Measurements from ENCODE around the gene RPS19BP1. TPM values are rescaled to one million over a fixed set of nuclear protein-coding genes. Genes with fewer than 3 reads are reported as not detected.

Gene RPS19BP1
- total RNA-seq, 2 experiments from 2014 or later, result 66.5 to 71.4 TPM

- no peaks in the 10 kb centered on the region for H3K4me1 Mint-ChIP-seq
- no peaks in the 10 kb centered on the region for H3K9me3 Mint-ChIP-seq
- POLR2A ChIA-PET, result no interaction called here
- peaks cover 56% of the 10 kb centered on the region for H3K27me3 Mint-ChIP-seq
- H3K27ac Mint-ChIP-seq, result no peak overlapping the region
- H3K4me3 Mint-ChIP-seq, result no peak overlapping the region
- ATAC-seq (ENCODE audit: low read depth) (no peak), DNase-seq (no peak)
- H3K36me3 Mint-ChIP-seq, result no peaks in the 10 kb centered on the region
Observed at GRCh38 chr22:39553429-39553828, 20.9 kb upstream of the RPS19BP1 start.

DNA sequence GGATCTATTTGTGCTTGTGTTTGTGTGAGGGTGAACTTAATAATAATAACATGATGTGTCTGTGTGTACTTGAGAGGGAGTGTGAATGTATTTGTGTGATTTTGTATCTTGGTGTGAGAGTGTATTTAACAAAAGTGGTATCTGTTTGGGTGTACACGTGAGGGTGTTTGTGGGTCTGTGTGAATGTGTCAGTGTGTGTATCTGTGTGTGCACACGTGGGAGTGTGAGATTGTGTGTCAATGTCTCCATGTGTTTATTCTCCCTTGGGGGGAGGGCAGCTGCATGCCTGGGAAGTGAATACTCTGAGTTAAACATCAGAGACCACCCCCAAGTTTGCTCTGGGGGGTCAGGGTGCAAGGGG is 15.0 kb upstream of the RPS19BP1 start:
- DNase-seq, result no peak
- no peak for ATAC-seq (ENCODE audit: low read depth)
- Mint-ChIP-seq H3K36me3 (no peaks in the 10 kb centered on the region), H3K27ac (no peak overlapping the region), H3K4me1 (peaks cover 16% of the 10 kb centered on the region), H3K4me3 (no peak overlapping the region), H3K27me3 (peaks cover 54% of the 10 kb centered on the region), H3K9me3 (no peaks in the 10 kb centered on the region)
- POLR2A ChIA-PET, result no interaction called here

GRCh38 chr22:39546889-39547586 is 14.5 kb upstream of the RPS19BP1 start:
- ATAC-seq (ENCODE audit: low read depth) (no peak), DNase-seq (no peak)
- Mint-ChIP-seq H3K36me3 (no peaks in the 10 kb centered on the region), H3K4me3 (no peak overlapping the region), H3K27ac (no peak overlapping the region), H3K27me3 (peaks cover 49% of the 10 kb centered on the region), H3K4me1 (peaks cover 17% of the 10 kb centered on the region), H3K9me3 (no peaks in the 10 kb centered on the region)
- POLR2A ChIA-PET, result no interaction called here

DNA sequence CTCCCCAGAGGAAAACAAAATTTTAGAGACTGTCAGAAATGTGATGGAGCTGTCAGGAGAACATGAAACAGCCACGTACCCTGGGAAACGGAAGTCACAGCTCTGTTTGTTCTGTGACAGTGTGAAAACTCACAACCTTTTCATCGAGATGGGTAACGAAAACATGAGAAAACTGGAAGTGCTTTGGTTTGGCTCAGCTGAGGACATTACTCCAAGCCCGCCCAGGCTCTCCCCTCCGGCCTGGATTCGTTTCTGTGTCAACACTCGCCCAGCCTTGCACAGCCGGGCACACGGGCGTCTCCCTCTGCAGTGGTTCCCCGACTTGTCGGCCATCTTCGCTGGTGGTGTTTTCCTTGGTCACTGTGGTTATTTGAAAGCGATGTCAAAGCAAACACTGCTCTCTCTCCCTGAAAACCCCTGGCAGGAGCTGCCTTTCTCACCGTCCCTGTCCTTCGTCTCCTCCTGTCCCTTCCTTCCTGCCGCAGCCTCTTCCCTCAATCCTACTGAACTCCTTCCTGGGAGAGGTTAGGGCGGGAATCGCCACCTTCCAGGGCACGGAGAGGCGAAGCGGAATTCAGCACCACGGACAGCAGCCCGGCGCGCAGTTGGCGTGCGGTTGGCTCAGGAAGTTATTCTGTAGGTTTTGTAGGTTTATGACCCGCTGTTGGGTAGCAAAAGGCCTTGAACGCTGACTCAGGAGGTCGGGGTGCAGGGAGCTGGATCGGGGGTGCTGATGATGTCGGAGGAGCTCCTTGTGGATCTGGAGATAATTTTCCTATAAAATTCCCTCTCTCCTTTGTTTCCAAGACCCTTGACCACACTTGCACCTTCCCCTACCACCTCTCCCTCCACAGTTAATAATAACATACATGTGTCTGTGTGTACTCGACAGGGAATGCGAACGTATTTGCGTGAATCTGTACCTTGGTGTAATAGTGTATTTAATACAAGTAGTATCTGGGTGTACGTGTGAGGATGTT is 13.1 kb upstream of the RPS19BP1 start:
- Mint-ChIP-seq H3K4me1 (peaks cover 17% of the 10 kb centered on the region), H3K27ac (no peak overlapping the region), H3K27me3 (peaks cover 41% of the 10 kb centered on the region), H3K36me3 (no peaks in the 10 kb centered on the region), H3K4me3 (no peak overlapping the region), H3K9me3 (no peaks in the 10 kb centered on the region)
- DNase-seq (peak; percentile 80), ATAC-seq (ENCODE audit: low read depth) (peak; percentile 65)
- POLR2A ChIA-PET, result interaction anchor here (1.5 kb wide), 1 partner anchor 498 kb away, joined by 4 read pairs; no protein-coding TSS in a partner anchor

DNA sequence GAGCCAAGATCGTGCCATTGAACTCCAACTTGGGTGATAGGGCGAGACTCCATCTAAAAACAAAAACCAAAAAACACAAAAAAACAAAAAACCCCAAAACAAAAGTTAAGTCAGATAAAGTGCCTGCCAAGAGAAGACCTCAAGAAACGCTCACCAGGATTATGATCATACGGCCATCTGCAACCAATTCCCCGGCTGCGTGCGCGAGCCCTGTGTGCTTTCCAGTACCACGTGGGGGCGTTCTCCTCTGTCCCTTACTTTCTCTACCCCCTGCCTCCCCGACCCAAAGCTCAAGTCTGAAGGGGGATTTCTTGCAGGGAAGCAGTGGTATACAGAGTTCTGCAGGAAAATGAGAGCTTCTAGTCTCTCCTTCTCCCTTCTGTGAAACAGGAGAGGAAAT is 10.5 kb upstream of the RPS19BP1 start:
- no peak overlapping the region for H3K4me3 Mint-ChIP-seq
- POLR2A ChIA-PET, result no interaction called here
- DNase-seq (peak; percentile 49), ATAC-seq (ENCODE audit: low read depth) (no peak)
- H3K36me3 Mint-ChIP-seq, result no peaks in the 10 kb centered on the region
- no peaks in the 10 kb centered on the region for H3K9me3 Mint-ChIP-seq
- H3K27me3 Mint-ChIP-seq, result peaks cover 28% of the 10 kb centered on the region
- no peak overlapping the region for H3K27ac Mint-ChIP-seq
- peaks cover 17% of the 10 kb centered on the region for H3K4me1 Mint-ChIP-seq

- POLR2A ChIA-PET, result no interaction called here
- Mint-ChIP-seq H3K36me3 (no peaks in the 10 kb centered on the region), H3K4me1 (peaks cover 8% of the 10 kb centered on the region), H3K27ac (no peak overlapping the region), H3K4me3 (no peak overlapping the region), H3K9me3 (no peaks in the 10 kb centered on the region), H3K27me3 (peaks cover 3% of the 10 kb centered on the region)
- no peak for DNase-seq
- no peak for ATAC-seq (ENCODE audit: low read depth)
Observed at GRCh38 chr22:39537975-39538374, 5.4 kb upstream of the RPS19BP1 start.

DNA sequence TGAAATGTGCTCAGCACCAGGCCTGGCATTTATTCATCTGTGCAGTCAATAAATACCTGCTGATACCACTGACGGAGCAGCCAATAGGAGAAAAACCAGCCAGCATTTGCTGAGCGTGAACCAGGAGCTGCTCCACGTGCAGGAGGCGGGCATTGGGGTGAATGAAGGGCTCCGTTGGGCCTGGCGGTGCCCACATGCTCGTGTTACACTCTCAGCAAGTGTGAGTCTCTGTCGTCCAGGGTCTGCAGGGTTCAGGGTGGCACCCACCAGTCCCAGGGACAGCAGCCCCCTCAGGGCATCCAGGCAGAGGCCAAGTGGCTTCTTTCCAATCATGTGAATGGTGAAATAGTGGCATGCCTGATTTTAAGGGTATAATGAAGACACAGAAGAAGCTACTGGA is 4.2 kb upstream of the RPS19BP1 start:
- no peak overlapping the region for H3K27ac Mint-ChIP-seq
- H3K4me1 Mint-ChIP-seq, result peaks cover 9% of the 10 kb centered on the region
- H3K9me3 Mint-ChIP-seq, result no peaks in the 10 kb centered on the region
- POLR2A ChIA-PET, result interaction anchor here (0.7 kb wide), 1 partner anchor 488 kb away, joined by 3 read pairs; no protein-coding TSS in a partner anchor
- peaks cover 2% of the 10 kb centered on the region for H3K36me3 Mint-ChIP-seq
- DNase-seq (no peak), ATAC-seq (ENCODE audit: low read depth) (no peak)
- no peaks in the 10 kb centered on the region for H3K27me3 Mint-ChIP-seq
- no peak overlapping the region for H3K4me3 Mint-ChIP-seq

DNA sequence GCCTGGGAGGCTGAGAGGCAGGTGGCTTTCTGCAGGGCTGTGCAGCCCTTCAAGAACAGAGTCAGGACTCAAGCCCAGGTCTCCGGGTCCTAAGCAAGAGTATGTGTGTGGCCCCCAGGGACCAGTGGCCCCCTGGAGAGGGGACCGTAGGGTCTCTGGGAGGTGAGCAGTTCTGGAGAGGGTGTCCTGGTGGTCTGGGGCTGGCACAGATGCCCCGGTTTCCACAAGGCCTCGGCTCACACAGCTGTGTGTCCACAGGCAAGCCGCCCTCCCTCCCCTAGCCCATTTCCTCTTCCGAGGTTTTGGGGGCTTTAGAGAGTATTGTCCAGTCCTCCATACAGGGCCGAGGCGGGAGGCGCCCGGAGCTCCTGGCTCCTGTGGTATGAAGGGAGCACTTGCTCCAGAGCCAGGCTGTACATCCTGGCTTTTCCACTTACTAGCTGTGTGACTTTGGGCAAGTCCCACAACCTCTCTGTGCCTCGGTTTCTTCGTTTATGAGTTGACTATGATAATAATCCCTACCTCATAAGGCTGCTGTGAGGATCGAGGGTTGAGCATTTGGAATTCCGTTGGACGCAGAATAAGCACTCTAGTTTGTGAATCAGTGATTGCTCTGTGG is 3.4 kb upstream of the RPS19BP1 start:
- DNase-seq (no peak), ATAC-seq (ENCODE audit: low read depth) (no peak)
- peaks cover 16% of the 10 kb centered on the region for H3K4me1 Mint-ChIP-seq
- H3K36me3 Mint-ChIP-seq, result peaks cover 2% of the 10 kb centered on the region
- no peak overlapping the region for H3K27ac Mint-ChIP-seq
- no peaks in the 10 kb centered on the region for H3K27me3 Mint-ChIP-seq
- no peaks in the 10 kb centered on the region for H3K9me3 Mint-ChIP-seq
- no peak overlapping the region for H3K4me3 Mint-ChIP-seq
- POLR2A ChIA-PET, result interaction anchor here (0.6 to 0.7 kb wide), 2 partner anchors 123 to 489 kb away, joined by 3 to 8 read pairs; no protein-coding TSS in a partner anchor

- Mint-ChIP-seq H3K27ac (no peak overlapping the region), H3K9me3 (no peaks in the 10 kb centered on the region), H3K4me3 (no peak overlapping the region), H3K27me3 (no peaks in the 10 kb centered on the region), H3K4me1 (peaks cover 21% of the 10 kb centered on the region), H3K36me3 (peaks cover 6% of the 10 kb centered on the region)
- ATAC-seq (ENCODE audit: low read depth), result no peak
- no peak for DNase-seq
- POLR2A ChIA-PET, result interaction anchor here (0.6 to 1.0 kb wide), 4 partner anchors 122 to 812 kb away, joined by 3 to 8 read pairs (median 4); no protein-coding TSS in a partner anchor
Observed at GRCh38 chr22:39535357-39535725, 2.8 kb upstream of the RPS19BP1 start.

- no peak overlapping the region for H3K4me3 Mint-ChIP-seq
- peak overlapping the region; percentile 27 for H3K27ac Mint-ChIP-seq
- no peaks in the 10 kb centered on the region for H3K27me3 Mint-ChIP-seq
- H3K36me3 Mint-ChIP-seq, result peaks cover 10% of the 10 kb centered on the region
- peak; percentile 10 for ATAC-seq (ENCODE audit: low read depth)
- peak; percentile 91 for DNase-seq
- no peaks in the 10 kb centered on the region for H3K9me3 Mint-ChIP-seq
- POLR2A ChIA-PET, result interaction anchor here (0.6 to 1.8 kb wide), 7 partner anchors 122 to 813 kb away, joined by 3 to 8 read pairs (median 4); partner anchors contain the start of gene TNRC6B
- peaks cover 25% of the 10 kb centered on the region for H3K4me1 Mint-ChIP-seq
Observed at GRCh38 chr22:39534591-39535356, 2.2 kb upstream of the RPS19BP1 start.

- H3K9me3 Mint-ChIP-seq, result no peaks in the 10 kb centered on the region
- peaks cover 10% of the 10 kb centered on the region for H3K36me3 Mint-ChIP-seq
- H3K4me1 Mint-ChIP-seq, result peaks cover 31% of the 10 kb centered on the region
- peak overlapping the region; percentile 27 for H3K27ac Mint-ChIP-seq
- POLR2A ChIA-PET, result interaction anchor here (0.7 to 1.8 kb wide), 3 partner anchors 491 to 644 kb away, joined by 3 to 7 read pairs (median 4); partner anchors contain the start of gene TNRC6B
- no peak overlapping the region for H3K4me3 Mint-ChIP-seq
- no peaks in the 10 kb centered on the region for H3K27me3 Mint-ChIP-seq
- DNase-seq, result peak; percentile 42
- no peak for ATAC-seq (ENCODE audit: low read depth)
Observed at GRCh38 chr22:39534092-39534506, 1.6 kb upstream of the RPS19BP1 start.

GRCh38 chr22:39530692-39531331 is 1.7 kb downstream of the RPS19BP1 start:
- DNase-seq (no peak), ATAC-seq (ENCODE audit: low read depth) (no peak)
- Mint-ChIP-seq H3K4me3 (peak overlapping the region; percentile 93), H3K27ac (peak overlapping the region; percentile 97), H3K4me1 (peaks cover 54% of the 10 kb centered on the region), H3K9me3 (no peaks in the 10 kb centered on the region), H3K27me3 (no peaks in the 10 kb centered on the region), H3K36me3 (peaks cover 20% of the 10 kb centered on the region)
- POLR2A ChIA-PET, result interaction anchor here (0.7 to 8.6 kb wide), 7 partner anchors 8 to 509 kb away, joined by 3 to 80 read pairs (median 14); partner anchors contain the start of genes ATF4, RPL3 and TAB1
